MM.1S (cell line): ENCODE measurements around the gene IGF1R.

ENCODE experiments used
- DNase-seq: peaks from one replicate; pipeline ENCODE4 v3.0.0-alpha.2; 2015
- H2AFZ ChIP-seq: fragments of 300-600 bp; sonication (generic); 2 replicates; pipeline ENCODE4 v1.6.0; 2016; ENCODE audit warnings: antibody characterized with exemption, low read length
- H3F3A ChIP-seq: fragments of 300-600 bp; sonication (generic); 2 replicates; pipeline ENCODE4 v1.6.1; 2016; ENCODE audit warnings: mild to moderate bottlenecking, antibody characterized with exemption, low read length, moderate library complexity, mixed read lengths; ENCODE audit not compliant: insufficient read depth
- H3K27ac ChIP-seq: fragments of 300-600 bp; sonication (generic); 2 replicates; pipeline ENCODE4 v1.5.1; 2016; ENCODE audit warnings: mild to moderate bottlenecking, low read length
- H3K27me3 ChIP-seq: fragments of 300-600 bp; sonication (generic); replicated peaks from 2 replicates; pipeline ENCODE4 v1.6.0; 2016; ENCODE audit warnings: low read length; ENCODE audit not compliant: insufficient read depth
- H3K36me3 ChIP-seq: fragments of 300-600 bp; sonication (generic); replicated peaks from 2 replicates; pipeline ENCODE4 v1.6.1; 2016; ENCODE audit warnings: mild to moderate bottlenecking, low read length, mixed read lengths; ENCODE audit not compliant: insufficient read depth
- H3K4me1 ChIP-seq: fragments of 300-600 bp; sonication (generic); 2 replicates; pipeline ENCODE4 v1.6.1; 2016; ENCODE audit warnings: low read length, mixed read lengths
- H3K4me2 ChIP-seq: fragments of 300-600 bp; sonication (generic); 2 replicates; pipeline ENCODE4 v1.6.0; 2016; ENCODE audit warnings: low read depth, low read length
- H3K4me3 ChIP-seq: fragments of 300-600 bp; sonication (generic); 2 replicates; pipeline ENCODE4 v1.5.1; 2016; ENCODE audit warnings: low read length, mixed read lengths
- H3K79me2 ChIP-seq: fragments of 300-600 bp; sonication (generic); 2 replicates; pipeline ENCODE4 v1.6.1; 2016; ENCODE audit warnings: mixed run types, low read length, mixed read lengths
- H3K9ac ChIP-seq: fragments of 300-600 bp; sonication (generic); 2 replicates; pipeline ENCODE4 v1.6.1; 2016; ENCODE audit warnings: low read length, mixed read lengths
- H3K9me2 ChIP-seq: fragments of 300-600 bp; sonication (generic); replicated peaks from 2 replicates; pipeline ENCODE4 v1.6.1; 2016; ENCODE audit warnings: mild to moderate bottlenecking, low read length, mixed read lengths; ENCODE audit not compliant: insufficient read depth
- H3K9me3 ChIP-seq: fragments of 300-600 bp; sonication (generic); replicated peaks from 2 replicates; pipeline ENCODE4 v1.6.1; 2016; ENCODE audit warnings: mild to moderate bottlenecking, low read length, mixed read lengths; ENCODE audit not compliant: insufficient read depth
- H4K20me1 ChIP-seq: fragments of 300-600 bp; sonication (generic); 2 replicates; pipeline ENCODE4 v1.6.1; 2016; ENCODE audit warnings: mild to moderate bottlenecking, low read length, moderate library complexity, mixed read lengths; ENCODE audit not compliant: insufficient read depth
- CTCF ChIP-seq: fragments of 300-600 bp; sonication (generic); IDR thresholded peaks from 2 replicates; pipeline ENCODE4 v1.5.1; 2016; ENCODE audit warnings: antibody characterized with exemption, low read length, mixed read lengths
- EZH2 ChIP-seq: fragments of 300-600 bp; sonication (generic); optimal IDR thresholded peaks from 2 replicates; pipeline ENCODE3; 2017; ENCODE audit warnings: low read depth, mild to moderate bottlenecking, antibody characterized with exemption, low read length, mixed read lengths
- EZH2phosphoT487 ChIP-seq: fragments of 300-600 bp; sonication (generic); IDR thresholded peaks from 2 replicates; pipeline ENCODE4 v1.6.1; 2018; ENCODE audit warnings: antibody characterized with exemption, low read length

The IGF1R gene

GRCh38 chr15:98698792-98699191 is 50.5 kb downstream of the IGF1R start:
- Histone ChIP-seq H3F3A (no peaks in the 10 kb centered on the region), H3K27me3 (no peaks in the 10 kb centered on the region), H3K27ac (no peak overlapping the region), H3K4me1 (no peaks in the 10 kb centered on the region), H3K4me2 (no peak overlapping the region), H3K9me3 (no peaks in the 10 kb centered on the region), H4K20me1 (peaks cover 4% of the 10 kb centered on the region; the same call in 1 of the 2 replicates), H3K9ac (no peak overlapping the region), H2AFZ (no peak overlapping the region), H3K36me3 (no peaks in the 10 kb centered on the region), H3K79me2 (peaks cover 74% of the 10 kb centered on the region), H3K9me2 (no peaks in the 10 kb centered on the region), H3K4me3 (no peak overlapping the region)
- DNase-seq: no peak
- TF ChIP-seq CTCF (no peak), EZH2 (no peak)

- Histone ChIP-seq H3K27ac (no peak overlapping the region), H3K9ac (no peak overlapping the region), H3K4me3 (no peak overlapping the region), H3K36me3 (no peaks in the 10 kb centered on the region), H3K4me2 (no peak overlapping the region), H3F3A (no peaks in the 10 kb centered on the region), H4K20me1 (peaks cover 4% of the 10 kb centered on the region; the same call in 1 of the 2 replicates), H3K27me3 (no peaks in the 10 kb centered on the region), H3K9me3 (no peaks in the 10 kb centered on the region), H3K4me1 (no peaks in the 10 kb centered on the region), H3K9me2 (no peaks in the 10 kb centered on the region), H2AFZ (no peak overlapping the region), H3K79me2 (peaks cover 73% of the 10 kb centered on the region)
- no peak for DNase-seq
- no peak for TF ChIP-seq EZH2phosphoT487
- TF ChIP-seq EZH2: no peak
These were observed 51.5 kb downstream of the IGF1R start for GRCh38 chr15:98699591-98700424.

- H3K9me2 ChIP-seq: no peaks in the 10 kb centered on the region
- DNase-seq: no peak
- TF ChIP-seq EZH2 (no peak), CTCF (no peak), EZH2phosphoT487 (no peak)
- no peak overlapping the region for H3K27ac ChIP-seq
- H3K9me3 ChIP-seq: no peaks in the 10 kb centered on the region
- no peaks in the 10 kb centered on the region for H3F3A ChIP-seq
- H3K4me3 ChIP-seq: no peak overlapping the region
- H4K20me1 ChIP-seq: peaks cover 4% of the 10 kb centered on the region; the same call in 1 of the 2 replicates
- peaks cover 71% of the 10 kb centered on the region for H3K79me2 ChIP-seq
- H3K36me3 ChIP-seq: no peaks in the 10 kb centered on the region
- no peaks in the 10 kb centered on the region for H3K4me1 ChIP-seq
- H3K9ac ChIP-seq: no peak overlapping the region
- no peak overlapping the region for H3K4me2 ChIP-seq
- no peak overlapping the region for H2AFZ ChIP-seq
- no peaks in the 10 kb centered on the region for H3K27me3 ChIP-seq
These were observed 52.2 kb downstream of the IGF1R start for GRCh38 chr15:98700519-98700918.

GRCh38 chr15:98703126-98703685 is 54.9 kb downstream of the IGF1R start:
- Histone ChIP-seq H3F3A (no peaks in the 10 kb centered on the region), H3K4me2 (no peak overlapping the region), H3K36me3 (peaks cover 5% of the 10 kb centered on the region; the same call in 1 of the 2 replicates), H3K9me2 (no peaks in the 10 kb centered on the region), H3K9me3 (no peaks in the 10 kb centered on the region), H3K27me3 (no peaks in the 10 kb centered on the region), H3K79me2 (peaks cover 72% of the 10 kb centered on the region), H3K4me3 (no peak overlapping the region), H3K9ac (no peak overlapping the region), H2AFZ (no peak overlapping the region), H4K20me1 (0 out of 2 replicates have a peak, but pooled peaks cover 4% of the 10 kb centered on the region), H3K4me1 (no peaks in the 10 kb centered on the region), H3K27ac (no peak overlapping the region)
- no peak for TF ChIP-seq EZH2
- no peak for TF ChIP-seq CTCF
- no peak for TF ChIP-seq EZH2phosphoT487
- DNase-seq: no peak
